Astrocyte (in vitro differentiated cells and primary cell): ENCODE data around the gene DCST2. TPM values are rescaled to one million over a fixed set of nuclear protein-coding genes. Genes with fewer than 3 reads are reported as not detected.

Experiments used
- DNase-seq: peaks from one replicate; pipeline ENCODE4 v3.0.0-alpha.2; 2010; ENCODE audit warnings: low read depth
- FAIRE-seq: peaks from 2 replicates; lab custom pipeline; 2011; peaks lifted over from hg19 to GRCh38; lab: Jason Lieb, UNC
- H2AFZ ChIP-seq: 2 replicates; pipeline ENCODE4 v1.6.0; 2012; ENCODE audit warnings: low read depth, low read length, inconsistent platforms
- H3K27ac ChIP-seq: 2 replicates; pipeline ENCODE4 v1.5.1; 2011; ENCODE audit warnings: low read depth, low read length, inconsistent platforms
- H3K27me3 ChIP-seq: 2 replicates; pipeline ENCODE4 v1.6.0; 2011; ENCODE audit warnings: low read length, inconsistent platforms; ENCODE audit not compliant: insufficient read depth
- H3K36me3 ChIP-seq: 2 replicates; pipeline ENCODE4 v1.5.1; 2011; ENCODE audit warnings: low read length, inconsistent platforms; ENCODE audit not compliant: insufficient read depth
- H3K4me1 ChIP-seq: 2 replicates; pipeline ENCODE4 v1.5.1; 2011; ENCODE audit warnings: low read length, inconsistent platforms; ENCODE audit not compliant: insufficient read depth
- H3K4me2 ChIP-seq: 2 replicates; pipeline ENCODE4 v1.6.0; 2012; ENCODE audit warnings: low read length, inconsistent platforms
- H3K4me3 ChIP-seq: 2 replicates; pipeline ENCODE4 v1.5.1; 2011; ENCODE audit warnings: low read depth, mild to moderate bottlenecking, low read length, inconsistent platforms; ENCODE audit not compliant: insufficient read depth
- H3K79me2 ChIP-seq: 2 replicates; pipeline ENCODE4 v1.6.0; 2012; ENCODE audit warnings: mild to moderate bottlenecking, low read length, inconsistent platforms; ENCODE audit not compliant: insufficient read depth
- H3K9ac ChIP-seq: 2 replicates; pipeline ENCODE4 v1.6.0; 2012; ENCODE audit warnings: mild to moderate bottlenecking, low read length, inconsistent platforms
- H3K9me3 ChIP-seq: 2 replicates; pipeline ENCODE4 v1.5.1; 2012; ENCODE audit warnings: low read depth, mild to moderate bottlenecking, low read length, inconsistent platforms; ENCODE audit not compliant: insufficient read depth
- H4K20me1 ChIP-seq: 2 replicates; pipeline ENCODE4 v1.6.0; 2012; ENCODE audit warnings: low read length, inconsistent platforms; ENCODE audit not compliant: insufficient read depth
- H3K27ac Mint-ChIP-seq: one replicate; pipeline ENCODE4 v1.8.0; 2021; ENCODE audit warnings: mild to moderate bottlenecking, mixed read lengths; ENCODE audit not compliant: unreplicated experiment
- H3K27me3 Mint-ChIP-seq: one replicate; pipeline ENCODE4 v1.8.0; 2021; ENCODE audit warnings: low read depth, mixed read lengths; ENCODE audit not compliant: unreplicated experiment
- H3K36me3 Mint-ChIP-seq: one replicate; pipeline ENCODE4 v1.8.0; 2021; ENCODE audit warnings: low read depth, mixed read lengths; ENCODE audit not compliant: unreplicated experiment
- H3K4me1 Mint-ChIP-seq: one replicate; pipeline ENCODE4 v1.8.0; 2021; ENCODE audit warnings: low read depth, mixed read lengths; ENCODE audit not compliant: unreplicated experiment
- H3K4me3 Mint-ChIP-seq: one replicate; pipeline ENCODE4 v1.8.0; 2021; ENCODE audit warnings: mild to moderate bottlenecking, moderate library complexity, mixed read lengths; ENCODE audit not compliant: unreplicated experiment
- H3K9me3 Mint-ChIP-seq: one replicate; pipeline ENCODE4 v1.8.0; 2021; ENCODE audit warnings: mild to moderate bottlenecking, mixed read lengths; ENCODE audit not compliant: unreplicated experiment
- EZH2 ChIP-seq: IDR thresholded peaks from 2 replicates; pipeline ENCODE4 v1.6.1; 2012; ENCODE audit warnings: mild to moderate bottlenecking, low read length, inconsistent platforms; ENCODE audit not compliant: insufficient read depth
- total RNA-seq: library from RNA; stranded (reverse); gene quantifications from 2 replicates; pipeline ENCODE4 v1.2.1, GENCODE V29; 2021
- TF ChIP-seq, protein P1 (sequence below): IDR thresholded peaks from 2 replicates; pipeline ENCODE4 v1.5.1; 2011; ENCODE audit warnings: low read depth, mild to moderate bottlenecking, inconsistent platforms, low read length, moderate library complexity; ENCODE audit not compliant: insufficient read depth

The DCST2 gene
- total RNA-seq, 1 donor from 2014 or later: 0.34 TPM

DNA sequence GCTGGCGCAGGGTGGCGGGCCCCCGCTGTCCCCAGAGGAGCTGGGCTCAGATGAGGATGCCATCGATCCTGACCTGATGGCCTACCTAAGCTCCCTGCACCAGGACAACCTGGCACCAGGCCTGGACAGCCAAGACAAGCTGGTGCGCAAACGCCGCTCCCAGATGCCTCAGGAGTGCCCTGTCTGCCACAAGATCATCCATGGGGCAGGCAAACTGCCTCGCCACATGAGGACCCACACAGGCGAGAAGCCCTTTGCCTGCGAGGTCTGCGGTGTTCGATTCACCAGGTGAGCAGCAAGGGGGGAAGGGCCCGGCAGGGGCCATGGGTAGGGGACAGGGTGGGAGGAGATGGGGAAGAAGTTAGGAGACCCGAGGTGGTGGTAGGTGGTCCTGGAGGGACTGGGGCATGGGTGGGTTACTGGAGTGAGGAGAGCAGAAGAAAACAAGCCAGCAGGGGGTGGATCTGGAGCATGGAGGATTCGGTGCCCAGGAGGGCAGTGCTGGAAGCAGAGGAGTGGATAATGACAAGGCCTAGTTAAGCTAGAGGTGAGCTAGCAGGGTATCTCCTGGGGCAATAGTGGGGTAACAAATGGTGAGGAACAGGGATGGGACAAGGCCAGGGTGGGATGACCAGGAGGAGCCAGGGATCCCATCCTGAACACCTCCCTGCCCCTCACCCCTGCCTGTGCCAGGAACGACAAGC lies 17.9 kb downstream of the DCST2 start:
- peaks cover 9% of the 10 kb centered on the region for H3K4me1 ChIP-seq
- no peaks in the 10 kb centered on the region for H3K36me3 ChIP-seq
- no peak overlapping the region for H3K4me3 ChIP-seq
- Mint-ChIP-seq H3K9me3 (no peaks in the 10 kb centered on the region), H3K27me3 (no peaks in the 10 kb centered on the region), H3K4me3 (no peak overlapping the region), H3K36me3 (peaks cover 6% of the 10 kb centered on the region), H3K4me1 (peaks cover 25% of the 10 kb centered on the region), H3K27ac (no peak overlapping the region)
- H3K9ac ChIP-seq: no peak overlapping the region
- no peak overlapping the region for H3K27ac ChIP-seq
- no peak for TF ChIP-seq EZH2
- TF ChIP-seq, protein P1, sequence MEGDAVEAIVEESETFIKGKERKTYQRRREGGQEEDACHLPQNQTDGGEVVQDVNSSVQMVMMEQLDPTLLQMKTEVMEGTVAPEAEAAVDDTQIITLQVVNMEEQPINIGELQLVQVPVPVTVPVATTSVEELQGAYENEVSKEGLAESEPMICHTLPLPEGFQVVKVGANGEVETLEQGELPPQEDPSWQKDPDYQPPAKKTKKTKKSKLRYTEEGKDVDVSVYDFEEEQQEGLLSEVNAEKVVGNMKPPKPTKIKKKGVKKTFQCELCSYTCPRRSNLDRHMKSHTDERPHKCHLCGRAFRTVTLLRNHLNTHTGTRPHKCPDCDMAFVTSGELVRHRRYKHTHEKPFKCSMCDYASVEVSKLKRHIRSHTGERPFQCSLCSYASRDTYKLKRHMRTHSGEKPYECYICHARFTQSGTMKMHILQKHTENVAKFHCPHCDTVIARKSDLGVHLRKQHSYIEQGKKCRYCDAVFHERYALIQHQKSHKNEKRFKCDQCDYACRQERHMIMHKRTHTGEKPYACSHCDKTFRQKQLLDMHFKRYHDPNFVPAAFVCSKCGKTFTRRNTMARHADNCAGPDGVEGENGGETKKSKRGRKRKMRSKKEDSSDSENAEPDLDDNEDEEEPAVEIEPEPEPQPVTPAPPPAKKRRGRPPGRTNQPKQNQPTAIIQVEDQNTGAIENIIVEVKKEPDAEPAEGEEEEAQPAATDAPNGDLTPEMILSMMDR: no peak
- no peaks in the 10 kb centered on the region for H3K9me3 ChIP-seq
- H3K4me2 ChIP-seq: no peak overlapping the region
- FAIRE-seq (no peak), DNase-seq (no peak)
- no peaks in the 10 kb centered on the region for H3K79me2 ChIP-seq
- no peaks in the 10 kb centered on the region for H3K27me3 ChIP-seq
- peaks cover 36% of the 10 kb centered on the region for H4K20me1 ChIP-seq
- no peak overlapping the region for H2AFZ ChIP-seq

DNA sequence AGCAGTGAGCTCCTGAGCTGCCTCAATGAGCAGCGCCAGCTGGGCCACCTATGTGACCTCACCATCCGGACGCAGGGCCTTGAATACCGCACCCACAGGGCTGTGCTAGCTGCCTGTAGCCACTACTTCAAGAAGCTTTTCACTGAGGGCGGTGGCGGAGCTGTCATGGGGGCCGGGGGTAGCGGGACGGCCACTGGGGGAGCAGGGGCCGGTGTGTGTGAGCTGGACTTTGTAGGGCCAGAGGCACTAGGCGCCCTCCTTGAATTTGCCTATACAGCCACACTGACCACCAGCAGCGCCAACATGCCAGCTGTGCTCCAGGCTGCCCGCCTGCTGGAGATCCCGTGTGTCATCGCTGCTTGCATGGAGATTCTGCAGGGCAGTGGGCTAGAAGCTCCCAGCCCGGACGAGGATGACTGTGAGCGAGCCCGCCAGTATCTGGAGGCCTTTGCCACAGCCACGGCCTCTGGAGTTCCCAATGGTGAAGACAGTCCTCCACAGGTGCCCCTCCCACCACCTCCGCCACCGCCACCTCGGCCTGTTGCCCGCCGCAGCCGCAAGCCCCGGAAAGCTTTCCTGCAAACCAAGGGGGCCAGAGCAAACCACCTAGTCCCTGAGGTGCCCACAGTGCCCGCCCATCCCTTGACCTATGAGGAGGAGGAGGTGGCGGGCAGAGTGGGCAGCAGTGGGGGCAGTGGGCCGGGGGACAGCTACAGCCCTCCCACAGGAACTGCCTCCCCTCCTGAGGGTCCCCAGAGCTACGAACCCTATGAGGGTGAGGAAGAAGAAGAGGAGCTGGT lies 18.7 kb downstream of the DCST2 start:
- H3K4me1 ChIP-seq: peaks cover 9% of the 10 kb centered on the region
- no peak overlapping the region for H3K4me2 ChIP-seq
- no peak overlapping the region for H3K9ac ChIP-seq
- H3K36me3 ChIP-seq: no peaks in the 10 kb centered on the region
- no peak for DNase-seq
- H3K27ac ChIP-seq: no peak overlapping the region
- no peak overlapping the region for H3K27ac Mint-ChIP-seq
- no peak overlapping the region for H3K4me3 Mint-ChIP-seq
- H3K4me1 Mint-ChIP-seq: peaks cover 23% of the 10 kb centered on the region
- TF ChIP-seq, protein P1: no peak
- no peak for TF ChIP-seq EZH2
- no peaks in the 10 kb centered on the region for H3K27me3 Mint-ChIP-seq
- H3K79me2 ChIP-seq: peaks cover 2% of the 10 kb centered on the region
- H3K36me3 Mint-ChIP-seq: peaks cover 6% of the 10 kb centered on the region
- no peaks in the 10 kb centered on the region for H3K9me3 ChIP-seq
- H2AFZ ChIP-seq: no peak overlapping the region
- H3K4me3 ChIP-seq: no peak overlapping the region
- no peaks in the 10 kb centered on the region for H3K27me3 ChIP-seq
- no peak for FAIRE-seq
- H3K9me3 Mint-ChIP-seq: no peaks in the 10 kb centered on the region
- peaks cover 41% of the 10 kb centered on the region for H4K20me1 ChIP-seq

DNA sequence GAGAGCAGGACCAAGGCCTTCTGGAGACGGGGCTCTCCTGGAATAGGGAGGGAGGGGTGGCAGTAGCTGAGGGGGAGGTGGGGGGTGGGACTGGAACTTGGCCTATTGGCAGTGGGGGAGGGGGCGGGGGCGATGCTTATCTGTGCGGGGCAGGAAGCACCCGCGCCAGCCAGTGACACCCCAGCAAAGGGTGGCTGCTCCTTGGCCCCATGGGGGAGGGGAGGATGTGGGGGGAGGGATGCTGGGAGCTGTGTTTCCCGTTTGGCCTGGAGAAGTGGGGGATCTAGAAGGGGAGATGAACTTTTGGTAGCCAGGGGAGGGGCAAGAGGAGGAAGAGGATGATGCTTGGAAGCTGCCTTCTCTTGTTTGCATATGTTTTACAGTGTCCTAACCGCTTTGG lies 19.9 kb downstream of the DCST2 start:
- Mint-ChIP-seq H3K4me3 (no peak overlapping the region), H3K9me3 (no peaks in the 10 kb centered on the region), H3K27me3 (no peaks in the 10 kb centered on the region), H3K36me3 (peaks cover 9% of the 10 kb centered on the region), H3K4me1 (peaks cover 14% of the 10 kb centered on the region), H3K27ac (no peak overlapping the region)
- Histone ChIP-seq H3K9me3 (no peaks in the 10 kb centered on the region), H3K4me3 (no peak overlapping the region), H4K20me1 (peaks cover 43% of the 10 kb centered on the region), H3K4me2 (no peak overlapping the region), H3K27me3 (no peaks in the 10 kb centered on the region), H2AFZ (no peak overlapping the region), H3K9ac (no peak overlapping the region), H3K27ac (no peak overlapping the region), H3K79me2 (peaks cover 5% of the 10 kb centered on the region), H3K4me1 (peaks cover 5% of the 10 kb centered on the region), H3K36me3 (no peaks in the 10 kb centered on the region)
- no peak for TF ChIP-seq EZH2
- TF ChIP-seq, protein P1: no peak
- FAIRE-seq (no peak), DNase-seq (no peak)
